Measurements from ENCODE around the gene ACOT4.
A peak's percentile ranks its signal among the peaks of the same experiment; 100 is the strongest.

The ACOT4 gene

DNA sequence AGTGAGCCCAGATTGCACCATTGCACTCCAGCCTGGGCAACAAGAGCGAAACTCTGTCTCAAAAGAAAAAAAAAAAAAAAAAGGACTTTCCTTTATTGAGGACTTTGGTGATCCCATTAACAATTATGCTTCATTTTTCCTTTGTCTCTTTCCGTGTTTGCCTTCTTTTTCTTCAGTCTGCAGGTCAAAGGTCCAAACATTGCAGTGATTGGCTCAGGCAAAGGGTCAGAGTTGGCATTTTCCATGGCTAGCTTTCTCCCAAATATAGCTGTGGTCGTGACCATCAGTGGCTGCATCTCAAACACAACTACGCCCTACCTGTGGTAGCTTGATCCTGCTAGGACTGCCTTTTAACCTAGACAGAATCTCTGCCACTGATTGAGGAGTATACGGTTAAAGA is 46.2 kb downstream of the ACOT4 start:
- no peak for ATAC-seq
- Mint-ChIP-seq H3K27ac (no peak overlapping the region), H3K36me3 (no peaks in the 10 kb centered on the region), H3K9me3 (no peaks in the 10 kb centered on the region), H3K4me1 (peaks cover 16% of the 10 kb centered on the region), H3K27me3 (no peaks in the 10 kb centered on the region), H3K4me3 (no peak overlapping the region)

DNA sequence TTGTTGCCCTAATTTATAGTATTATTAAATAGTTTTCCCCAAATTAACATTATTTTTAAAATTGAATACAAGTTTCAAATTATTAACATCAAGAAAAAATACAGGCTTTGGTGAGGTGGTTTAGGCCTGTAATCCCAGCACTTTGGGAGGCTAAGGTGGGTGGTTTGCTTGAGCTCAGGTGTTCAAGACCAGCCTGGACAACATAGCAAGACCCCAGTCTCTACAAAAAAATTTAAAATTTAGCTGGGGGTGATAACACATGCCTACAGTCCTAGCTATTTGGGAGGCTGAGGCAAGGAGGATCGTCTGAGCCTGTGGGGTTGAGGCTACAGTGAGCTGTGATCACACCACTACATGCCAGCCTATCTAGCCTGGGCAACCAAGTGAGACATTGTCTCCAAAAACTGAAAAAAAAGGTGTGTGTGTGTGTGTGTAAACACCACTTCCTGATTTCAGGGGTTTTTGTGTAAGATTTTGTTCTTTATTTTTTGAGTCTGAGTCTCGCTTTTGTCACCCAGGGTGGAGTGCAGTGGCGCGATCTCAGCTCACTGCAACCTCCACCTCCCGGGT is 49.2 kb downstream of the ACOT4 start:
- no peaks in the 10 kb centered on the region for H3K9me3 Mint-ChIP-seq
- peaks cover 16% of the 10 kb centered on the region for H3K4me1 Mint-ChIP-seq
- no peak overlapping the region for H3K27ac Mint-ChIP-seq
- no peak overlapping the region for H3K4me3 Mint-ChIP-seq
- H3K27me3 Mint-ChIP-seq = no peaks in the 10 kb centered on the region
- ATAC-seq = no peak
- no peaks in the 10 kb centered on the region for H3K36me3 Mint-ChIP-seq

DNA sequence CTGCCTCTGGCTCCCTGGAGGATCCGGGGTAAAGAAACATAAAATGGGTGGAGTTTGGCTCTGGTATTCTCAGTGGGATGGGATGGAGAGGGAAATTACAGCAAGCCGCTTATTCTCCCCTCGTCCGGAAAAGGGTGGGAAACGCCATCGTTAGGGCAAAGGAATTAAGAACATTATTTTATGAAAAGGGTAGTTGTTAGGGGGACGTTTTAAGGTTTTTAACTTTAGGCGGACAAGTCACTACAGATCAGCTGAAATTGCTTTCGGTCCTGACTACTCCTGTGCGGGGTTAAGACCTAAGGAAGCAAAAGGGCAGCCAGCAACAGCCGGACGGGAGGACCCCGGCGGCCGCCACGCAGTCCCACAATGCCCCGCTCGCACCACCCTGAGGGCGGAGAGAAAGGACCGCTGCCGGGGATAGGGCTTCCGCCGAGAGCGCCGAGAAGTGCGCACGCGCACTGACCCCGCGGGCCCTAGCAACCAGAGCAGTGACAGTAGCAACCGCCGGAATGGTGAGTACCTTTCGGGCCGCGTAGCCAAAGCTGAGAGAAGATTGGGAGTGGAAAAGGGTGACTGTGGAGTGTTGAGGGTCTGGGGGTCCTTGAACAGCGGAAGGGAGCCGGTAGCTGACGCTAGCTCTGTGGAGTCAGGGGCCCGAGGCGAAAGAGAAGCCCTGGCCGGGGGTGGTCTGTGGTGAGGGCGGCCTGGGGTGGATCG is 53.0 kb downstream of the ACOT4 start, which contains the start of gene DNAL1:
DNAL1 (plus strand) TSS at position 456 of the 717 bp plus-strand sequence; CDS start at position 510, 54 bp downstream.
- H3K9me3 Mint-ChIP-seq = no peaks in the 10 kb centered on the region
- H3K4me1 Mint-ChIP-seq = peaks cover 16% of the 10 kb centered on the region
- peak; percentile 99 for ATAC-seq
- H3K36me3 Mint-ChIP-seq = no peaks in the 10 kb centered on the region
- peak within 1 kb of the TSS; percentile 94 for H3K4me3 Mint-ChIP-seq
- H3K27me3 Mint-ChIP-seq = no peaks in the 10 kb centered on the region
- peak within 1 kb of the TSS; percentile 82 for H3K27ac Mint-ChIP-seq

DNA sequence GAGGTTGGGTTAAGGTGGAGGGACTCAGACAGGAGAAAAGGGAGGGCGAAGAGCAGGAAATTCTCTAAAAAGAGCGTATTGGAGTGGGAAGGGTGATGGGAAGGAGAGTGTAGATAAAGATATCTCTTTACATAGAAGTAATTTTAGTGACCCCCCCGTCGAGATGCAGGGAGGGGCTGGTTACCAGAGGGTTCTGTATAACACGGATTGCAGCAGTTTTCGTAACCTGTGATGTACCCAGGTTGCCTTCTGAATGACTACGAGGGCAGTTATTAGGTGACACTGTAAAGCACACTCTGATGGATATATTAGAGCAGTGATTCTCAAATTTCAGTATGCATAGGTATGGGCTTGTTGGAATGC is 53.6 kb downstream of the ACOT4 start:
- H3K4me1 Mint-ChIP-seq = peaks cover 16% of the 10 kb centered on the region
- H3K27me3 Mint-ChIP-seq = no peaks in the 10 kb centered on the region
- H3K36me3 Mint-ChIP-seq = no peaks in the 10 kb centered on the region
- ATAC-seq = no peak
- peak overlapping the region; percentile 82 for H3K27ac Mint-ChIP-seq
- peak overlapping the region; percentile 94 for H3K4me3 Mint-ChIP-seq
- no peaks in the 10 kb centered on the region for H3K9me3 Mint-ChIP-seq

Data from stimulated activated memory B cell treated with anti-CD40 and anti-IgM and Interleukin-4, amounts not matched to agents 10 μg/mL and 1 μg/mL and 100 μg/mL, for 72 hours (primary cell).